Nephron progenitor cell (in vitro differentiated cells): ENCODE measurements around the gene KRTAP3-3.

ENCODE experiments used
- DNase-seq: peaks from one replicate; pipeline ENCODE4 v3.0.0; 2021
- H3K27ac Mint-ChIP-seq: 2 replicates; pipeline ENCODE4 v1.8.0; 2021; ENCODE audit warnings: mild to moderate bottlenecking, moderate library complexity, mixed read lengths
- H3K27me3 Mint-ChIP-seq: 2 replicates; pipeline ENCODE4 v1.8.0; 2021; ENCODE audit warnings: mild to moderate bottlenecking, low read depth, mixed read lengths; ENCODE audit not compliant: poor library complexity
- H3K36me3 Mint-ChIP-seq: 2 replicates; pipeline ENCODE4 v1.8.0; 2021; ENCODE audit warnings: low read depth, mixed read lengths
- H3K4me1 Mint-ChIP-seq: 2 replicates; pipeline ENCODE4 v1.8.0; 2021; ENCODE audit warnings: mixed read lengths
- H3K4me3 Mint-ChIP-seq: 2 replicates; pipeline ENCODE4 v1.8.0; 2021; ENCODE audit warnings: mild to moderate bottlenecking, moderate library complexity, mixed read lengths
- H3K9me3 Mint-ChIP-seq: 2 replicates; pipeline ENCODE4 v1.8.0; 2021; ENCODE audit warnings: mild to moderate bottlenecking, moderate library complexity, mixed read lengths
- CTCF ChIP-seq: fragments of 200-600 bp; sonication (generic); IDR thresholded peaks from 2 replicates; pipeline ENCODE4 v1.5.0; 2021; ENCODE audit warnings: antibody characterized with exemption

The KRTAP3-3 gene

GRCh38 chr17:40947929-40948328 lies 46.0 kb downstream of the KRTAP3-3 start:
- no peak for DNase-seq
- Mint-ChIP-seq H3K27ac (no peak overlapping the region), H3K27me3 (no peaks in the 10 kb centered on the region), H3K36me3 (no peaks in the 10 kb centered on the region), H3K4me3 (no peak overlapping the region), H3K9me3 (no peaks in the 10 kb centered on the region), H3K4me1 (peaks cover 61% of the 10 kb centered on the region)
- no peak for TF ChIP-seq CTCF

GRCh38 chr17:40945414-40945813 lies 48.5 kb downstream of the KRTAP3-3 start:
- Mint-ChIP-seq H3K27ac (no peak overlapping the region), H3K27me3 (peaks cover 6% of the 10 kb centered on the region), H3K4me3 (no peak overlapping the region), H3K4me1 (peaks cover 45% of the 10 kb centered on the region), H3K9me3 (no peaks in the 10 kb centered on the region), H3K36me3 (no peaks in the 10 kb centered on the region)
- DNase-seq: no peak
- no peak for TF ChIP-seq CTCF

- Mint-ChIP-seq H3K4me3 (no peak overlapping the region), H3K4me1 (peaks cover 36% of the 10 kb centered on the region), H3K27ac (no peak overlapping the region), H3K36me3 (no peaks in the 10 kb centered on the region), H3K9me3 (no peaks in the 10 kb centered on the region), H3K27me3 (peaks cover 7% of the 10 kb centered on the region)
- DNase-seq: no peak
- TF ChIP-seq CTCF: no peak
These were observed 49.4 kb downstream of the KRTAP3-3 start for GRCh38 chr17:40944531-40944930.
